IMR-90 (cell line): Measurements from ENCODE around the gene CD36. TPM values are rescaled to one million over a fixed set of nuclear protein-coding genes. Genes with fewer than 3 reads are reported as not detected.

Experiments
- ATAC-seq: fragments of 200-7000 bp; cut with Tn5 transposase; 2 replicates; pipeline ENCODE4 v1.9.1; 2020; ENCODE audit warnings: low read depth, mild to moderate bottlenecking, moderate library complexity
- Bru-seq: library from RNA; stranded (reverse); fragments of 400-500 nt; gene quantifications from one replicate; lab custom pipeline; 2021; lab: Mats Ljungman, UMichigan
- BruChase-seq, 2 experiments: library from RNA; stranded (reverse); fragments of 400-500 nt; gene quantifications; one replicate each; lab custom pipeline; 2021; lab: Mats Ljungman, UMichigan
- BruUV-seq: library from RNA; stranded (reverse); fragments of 400-500 nt; replicated peaks from 2 replicates; lab custom pipeline; 2021; lab: Mats Ljungman, UMichigan
- CTCF ChIA-PET: fragments of 300-600 bp; formaldehyde crosslinking; extraction: SDS; loops from one replicate; lab custom pipeline; 2021; ENCODE audit warnings: antibody characterized with exemption; lab: Yijun Ruan, JAX
- POLR2A ChIA-PET: fragments of 300-600 bp; sonication (Branson Sonifier 250); formaldehyde crosslinking; loops from one replicate; lab custom pipeline; 2022; ENCODE audit warnings: antibody characterized with exemption; ENCODE audit not compliant: unreplicated experiment; lab: Charles Lee
- DNase-seq: peaks from one replicate; pipeline ENCODE4 v3.0.0; 2013
- H2AFZ ChIP-seq: replicated peaks from 2 replicates; pipeline ENCODE3; 2013; ENCODE audit warnings: low read length, mild to moderate bottlenecking; ENCODE audit not compliant: poor library complexity
- H2AK5ac ChIP-seq: 2 replicates; pipeline ENCODE4 v1.6.1; 2013; ENCODE audit warnings: low read depth, low read length, inconsistent platforms
- H2AK9ac ChIP-seq: replicated peaks from 2 replicates; pipeline ENCODE3; 2013; ENCODE audit warnings: mild to moderate bottlenecking, low read depth, low read length, moderate library complexity; ENCODE audit not compliant: poor library complexity
- H2BK120ac ChIP-seq: 2 replicates; pipeline ENCODE4 v1.6.1; 2013; ENCODE audit warnings: low read depth, low read length, inconsistent platforms
- H2BK15ac ChIP-seq: 3 replicates; pipeline ENCODE4 v1.6.1; 2013; ENCODE audit warnings: low read depth, low read length, inconsistent platforms
- H2BK20ac ChIP-seq: 2 replicates; pipeline ENCODE4 v1.6.1; 2013; ENCODE audit warnings: low read depth, mild to moderate bottlenecking, inconsistent platforms, low read length, moderate library complexity
- H2BK5ac ChIP-seq: 2 replicates; pipeline ENCODE4 v1.6.1; 2013; ENCODE audit warnings: mild to moderate bottlenecking, low read depth, low read length, inconsistent platforms; ENCODE audit not compliant: poor library complexity, severe bottlenecking
- H3K14ac ChIP-seq: replicated peaks from 2 replicates; pipeline ENCODE4 v1.6.1; 2013; ENCODE audit warnings: low read depth, low read length, inconsistent platforms
- H3K18ac ChIP-seq: 2 replicates; pipeline ENCODE4 v1.6.1; 2013; ENCODE audit warnings: low read depth, low read length, control low read depth
- H3K23ac ChIP-seq: 2 replicates; pipeline ENCODE4 v1.6.1; 2013; ENCODE audit warnings: low read depth, low read length, inconsistent platforms
- H3K27ac ChIP-seq: 2 replicates; pipeline ENCODE4 v1.5.1; 2013; ENCODE audit warnings: mild to moderate bottlenecking, control low read depth, low read length; ENCODE audit not compliant: insufficient read depth
- H3K27me3 ChIP-seq: 2 replicates; pipeline ENCODE4 v1.6.1; 2013; ENCODE audit warnings: low read length; ENCODE audit not compliant: control insufficient read depth, insufficient read depth
- H3K36me3 ChIP-seq: 2 replicates; pipeline ENCODE4 v1.6.1; 2013; ENCODE audit warnings: low read length, mixed read lengths; ENCODE audit not compliant: control insufficient read depth, insufficient read depth
- H3K4ac ChIP-seq: 2 replicates; pipeline ENCODE4 v1.6.1; 2013; ENCODE audit warnings: low read depth, low read length, inconsistent platforms
- H3K4me1 ChIP-seq: 2 replicates; pipeline ENCODE4 v1.6.1; 2013; ENCODE audit warnings: low read length, mixed read lengths; ENCODE audit not compliant: control insufficient read depth, insufficient read depth
- H3K4me2 ChIP-seq: 2 replicates; pipeline ENCODE4 v1.6.1; 2013; ENCODE audit warnings: low read depth, mild to moderate bottlenecking, control low read depth, low read length, moderate library complexity
- H3K4me3 ChIP-seq: 2 replicates; pipeline ENCODE4 v1.5.1; 2013; ENCODE audit warnings: low read depth, mild to moderate bottlenecking, control low read depth, low read length, moderate library complexity; ENCODE audit not compliant: insufficient read depth
- H3K56ac ChIP-seq: 2 replicates; pipeline ENCODE4 v1.6.1; 2013; ENCODE audit warnings: low read length, inconsistent platforms; ENCODE audit not compliant: insufficient read depth; ENCODE audit errors: extremely low read depth
- H3K79me1 ChIP-seq, 2 experiments: 2 replicates each; pipeline ENCODE4 v1.6.1; 2013; ENCODE audit warnings: low read length in 2 of 2, inconsistent platforms in 1 of 2, low read depth in 1 of 2
- H3K9ac ChIP-seq: 2 replicates; pipeline ENCODE4 v1.6.1; 2013; ENCODE audit warnings: low read depth, low read length, control low read depth
- H3K9me1 ChIP-seq: 2 replicates; pipeline ENCODE4 v1.6.1; 2013; ENCODE audit warnings: low read length, inconsistent platforms; ENCODE audit not compliant: insufficient read depth
- H3K9me3 ChIP-seq: 2 replicates; pipeline ENCODE4 v1.6.1; 2013; ENCODE audit warnings: low read length; ENCODE audit not compliant: control insufficient read depth, insufficient read depth
- H4K20me1 ChIP-seq: 2 replicates; pipeline ENCODE4 v1.6.1; 2013; ENCODE audit warnings: low read length, inconsistent platforms; ENCODE audit not compliant: insufficient read depth
- H4K5ac ChIP-seq: 2 replicates; pipeline ENCODE4 v1.6.1; 2013; ENCODE audit warnings: mild to moderate bottlenecking, low read depth, low read length, control low read depth
- H4K8ac ChIP-seq, 2 experiments: 2 replicates each; pipeline ENCODE4 v1.6.1; 2013; ENCODE audit warnings: low read depth in 2 of 2, low read length in 2 of 2, control low read depth in 1 of 2, inconsistent platforms in 1 of 2
- H4K91ac ChIP-seq: 2 replicates; pipeline ENCODE4 v1.6.1; 2013; ENCODE audit warnings: low read depth, low read length, inconsistent platforms; ENCODE audit not compliant: insufficient read depth
- BHLHE40 ChIP-seq: fragments of 150-350 bp; IDR thresholded peaks from 2 replicates; pipeline ENCODE4 v1.6.1; 2016; ENCODE audit warnings: mild to moderate bottlenecking, low read depth, low read length
- CHD1 ChIP-seq: IDR thresholded peaks from 2 replicates; pipeline ENCODE4 v1.6.1; 2012; ENCODE audit warnings: low read depth, low read length, improper control_type of control experiment
- CTCF ChIP-seq: conservative IDR thresholded peaks from 2 replicates; pipeline ENCODE4 v1.5.1; 2012; ENCODE audit warnings: mild to moderate bottlenecking, low read depth, low read length, improper control_type of control experiment
- MAFK ChIP-seq: IDR thresholded peaks from 2 replicates; pipeline ENCODE4 v1.6.1; 2012; ENCODE audit warnings: low read depth, low read length, improper control_type of control experiment
- MAZ ChIP-seq: IDR thresholded peaks from 2 replicates; pipeline ENCODE4 v1.6.1; 2012; ENCODE audit warnings: low read depth, mild to moderate bottlenecking, low read length, improper control_type of control experiment, moderate library complexity, borderline replicate concordance
- NFE2L2 ChIP-seq: fragments of 150-350 bp; IDR thresholded peaks from 2 replicates; pipeline ENCODE4 v1.6.1; 2016; ENCODE audit warnings: low read depth, mild to moderate bottlenecking, low read length
- POLR2A ChIP-seq: IDR thresholded peaks from 2 replicates; pipeline ENCODE4 v1.6.1; 2012; ENCODE audit warnings: mild to moderate bottlenecking, low read depth, low read length
- RAD21 ChIP-seq: IDR thresholded peaks from 2 replicates; pipeline ENCODE4 v1.6.1; 2012; ENCODE audit warnings: low read length, improper control_type of control experiment
- RFX5 ChIP-seq: IDR thresholded peaks from 2 replicates; pipeline ENCODE4 v1.8.0; 2012; ENCODE audit warnings: low read depth, mild to moderate bottlenecking, low read length, moderate library complexity
- SMC3 ChIP-seq: fragments of 150-350 bp; IDR thresholded peaks from 2 replicates; pipeline ENCODE4 v1.6.1; 2016; ENCODE audit warnings: low read depth, mild to moderate bottlenecking, antibody characterized with exemption, low read length, moderate library complexity
- USF2 ChIP-seq: fragments of 150-350 bp; IDR thresholded peaks from 2 replicates; pipeline ENCODE4 v1.6.1; 2017; ENCODE audit warnings: mild to moderate bottlenecking, antibody characterized with exemption, low read length, low read depth
- WGBS, 2 experiments: methylation state at CpG; one replicate each; pipeline versions ENCODE4 v1.1.5 to v1.1.7; 2013; ENCODE audit warnings: missing lambda C conversion rate in 2 of 2; ENCODE audit not compliant: insufficient read length in 1 of 2; ENCODE audit errors: extremely low coverage in 2 of 2; 5-methylcytosine and 5-hydroxymethylcytosine counted together
- dilution Hi-C: fragments of 300-500 bp; cut with HindIII; formaldehyde crosslinking; loops from one replicate; pipeline ENCODE4 v1.14.3; 2018; ENCODE audit warnings: low sequenced_read_pairs; ENCODE audit not compliant: unreplicated experiment
- in situ Hi-C: fragments of 300-500 bp; cut with MboI; formaldehyde crosslinking; loops from 3 replicates; pipeline ENCODE4 v1.14.3; 2019; ENCODE audit warnings: low sequenced_read_pairs, inconsistent platforms, mixed read lengths
- intact Hi-C: fragments of 100-400 bp; cut with micrococcal nuclease; formaldehyde crosslinking; loops from 2 replicates; pipeline ENCODE4 v1.10.0; 2022
- long read RNA-seq: library from polyadenylated mRNA; unstranded; transcript quantifications from one replicate; pipeline ENCODE4 v2.0.0, GENCODE V29; 2021; ENCODE audit not compliant: unreplicated experiment
- polyA plus RNA-seq, 3 experiments: library from polyadenylated mRNA; depleted of rRNA; stranded (reverse); fragments of >200 nt; gene quantifications; 2 replicates each; pipeline ENCODE4 v1.2.3, GENCODE V29; 2012; ENCODE audit warnings: low replicate concordance in 1 of 3
- total RNA-seq: library from RNA; depleted of rRNA; stranded (reverse); fragments of >200 nt; gene quantifications from 2 replicates; pipeline ENCODE4 v1.2.3, GENCODE V29; 2012; rRNA removed
- TF ChIP-seq, protein P1 (sequence below): fragments of 150-350 bp; IDR thresholded peaks from 2 replicates; pipeline ENCODE4 v1.6.1; 2016; ENCODE audit warnings: low read depth, mild to moderate bottlenecking, low read length, moderate library complexity, borderline replicate concordance

Gene CD36
- 0.54 and 0.56 TPM in 2 replicates for total RNA-seq
- polyA plus RNA-seq (2012; rRNA removed) = 0.19 and 0.52 TPM in 2 replicates
- polyA plus RNA-seq (2012; cell fraction: cytosol; rRNA removed) = 0.04 and 0.05 TPM in 2 replicates
- 0.03 and 0.47 TPM in 2 replicates for polyA plus RNA-seq (2012; cell fraction: nucleus; rRNA removed; ENCODE audit: low replicate concordance)
- percentile 21 among the genes with signal in this experiment for Bru-seq, nascent RNA
- BruChase-seq, experiment 1, labeled RNA remaining after a 6-hour chase = percentile 20 among the genes with signal in this experiment
- BruChase-seq, experiment 2, labeled RNA remaining after a 2-hour chase = percentile 24 among the genes with signal in this experiment
- long read RNA-seq, partial matches to known transcripts = 0 of 1 reads
- long read RNA-seq, other reads (novel, unspliced or antisense) = 1 of 1 reads

DNA sequence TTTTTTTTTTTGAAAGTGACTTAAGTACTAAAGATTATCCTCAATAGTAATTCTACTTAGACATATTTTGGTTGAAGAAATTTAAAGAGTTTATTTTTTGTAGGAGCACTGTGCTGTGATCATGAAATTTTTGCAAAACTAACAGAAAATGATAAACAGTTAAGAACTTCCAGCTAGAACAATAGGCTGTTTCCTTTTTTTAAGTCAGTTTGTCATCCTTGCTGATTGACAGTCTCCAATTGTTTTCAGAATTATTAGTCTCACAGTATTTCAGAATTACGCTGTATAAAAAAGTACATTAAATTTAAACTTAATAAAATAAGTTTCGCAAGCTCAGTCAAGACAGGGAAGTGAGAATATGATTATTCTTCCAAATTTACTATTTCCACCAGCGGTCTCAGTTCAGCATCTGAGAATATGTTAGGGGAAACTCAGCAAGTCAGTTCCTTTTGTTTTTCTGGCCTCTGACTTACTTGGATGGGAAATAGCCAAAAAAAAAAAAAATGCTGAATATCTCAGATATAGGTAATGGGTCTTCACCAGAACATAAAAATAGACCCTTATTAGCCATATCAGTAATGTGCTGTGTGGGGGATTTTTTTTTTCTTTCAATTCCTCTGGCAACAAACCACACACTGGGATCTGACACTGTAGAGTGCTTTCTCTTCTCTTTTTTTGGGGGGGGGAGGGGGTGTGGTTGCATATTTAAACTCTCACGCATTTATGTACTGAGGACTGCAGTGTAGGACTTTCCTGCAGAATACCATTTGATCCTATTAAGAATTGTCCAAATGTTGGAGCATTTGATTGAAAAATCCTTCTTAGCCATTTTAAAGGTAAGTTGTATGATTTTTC, at the start of gene CD36:
Gene CD36 (plus strand): TSS at position 732 of the 855 bp plus-strand sequence. CDS start 8,099 bp downstream, outside the sequence.
- Histone ChIP-seq H3K23ac (peak within 1 kb of the TSS; percentile 63; the same call in 1 of the 2 replicates), H4K91ac (no peak within 1 kb of the TSS), H3K14ac (peak within 1 kb of the TSS; percentile 67; the same call in 1 of the 2 replicates), H4K5ac (no peak within 1 kb of the TSS), H4K8ac (peak within 1 kb of the TSS in 1 of 2 experiments; percentile 81; a peak in 1 of 4 replicates), H3K9me1 (peaks cover 6% of the 10 kb centered on the region), H3K4me1 (peaks cover 11% of the 10 kb centered on the region), H2BK15ac (peak within 1 kb of the TSS; percentile 34; the same call in 1 of the 3 replicates), H4K20me1 (no peaks in the 10 kb centered on the region), H3K56ac (no peak within 1 kb of the TSS), H2AFZ (no peak within 1 kb of the TSS), H2BK120ac (peak within 1 kb of the TSS; percentile 57; the same call in 1 of the 2 replicates), H3K79me1 (no peaks in the 10 kb centered on the region), H3K27ac (no peak within 1 kb of the TSS), H3K9ac (no peak within 1 kb of the TSS), H3K9me3 (no peaks in the 10 kb centered on the region), H3K4me3 (no peak within 1 kb of the TSS), H3K18ac (no peak within 1 kb of the TSS), H2AK5ac (no peak within 1 kb of the TSS; the same call in 1 of the 2 replicates), H2AK9ac (no peak within 1 kb of the TSS), H3K4ac (peak within 1 kb of the TSS; percentile 22; the same call in 1 of the 2 replicates), H3K36me3 (no peaks in the 10 kb centered on the region), H3K4me2 (no peak within 1 kb of the TSS), H3K27me3 (no peaks in the 10 kb centered on the region), H2BK20ac (peak within 1 kb of the TSS; percentile 81; the same call in 1 of the 2 replicates), H2BK5ac (no peak within 1 kb of the TSS)
- BruUV-seq = no TSS peak
- DNase-seq = no peak
- in situ Hi-C loops (no loop called here), dilution Hi-C loops (no loop called here), intact Hi-C loops (no loop called here)
- ChIA-PET POLR2A (no interaction called here), CTCF (no interaction called here)
- WGBS, 2 experiments = no CpG with 5 or more reads among the region's 4 CpGs
- no peak for ATAC-seq
- TF ChIP-seq SMC3 (no peak), BHLHE40 (no peak), RFX5 (no peak), USF2 (no peak), POLR2A (no peak), CHD1 (no peak), MAFK (no peak), CTCF (no peak), MAZ (no peak), NFE2L2 (no peak), RAD21 (no peak)
- TF ChIP-seq, protein P1, sequence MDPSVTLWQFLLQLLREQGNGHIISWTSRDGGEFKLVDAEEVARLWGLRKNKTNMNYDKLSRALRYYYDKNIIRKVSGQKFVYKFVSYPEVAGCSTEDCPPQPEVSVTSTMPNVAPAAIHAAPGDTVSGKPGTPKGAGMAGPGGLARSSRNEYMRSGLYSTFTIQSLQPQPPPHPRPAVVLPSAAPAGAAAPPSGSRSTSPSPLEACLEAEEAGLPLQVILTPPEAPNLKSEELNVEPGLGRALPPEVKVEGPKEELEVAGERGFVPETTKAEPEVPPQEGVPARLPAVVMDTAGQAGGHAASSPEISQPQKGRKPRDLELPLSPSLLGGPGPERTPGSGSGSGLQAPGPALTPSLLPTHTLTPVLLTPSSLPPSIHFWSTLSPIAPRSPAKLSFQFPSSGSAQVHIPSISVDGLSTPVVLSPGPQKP = no peak
